GM18867 (cell line): ENCODE results near the gene MAEA.
"Not testable (repeated sequence)": the region's sequence is repeated elsewhere in the genome, so short reads cannot be mapped to it uniquely, and the experiment has no call there.

Experiments
- ATAC-seq: cut with Tn5 transposase; IDR thresholded peaks from one replicate; pipeline ENCODE4 v1.9.1; 2021; ENCODE audit warnings: mild to moderate bottlenecking, moderate library complexity; ENCODE audit not compliant: unreplicated experiment

MAEA gene

GRCh38 chr4:1364217-1364616 is 74.5 kb downstream of the MAEA start:
- no peak for ATAC-seq

- no peak for ATAC-seq
These were observed 75.1 kb downstream of the MAEA start for GRCh38 chr4:1364748-1365147.

GRCh38 chr4:1365271-1366178 is 75.8 kb downstream of the MAEA start:
- ATAC-seq, result no peak

GRCh38 chr4:1366371-1367229 is 76.9 kb downstream of the MAEA start:
- ATAC-seq, result no peak

GRCh38 chr4:1367230-1367935 is 77.7 kb downstream of the MAEA start:
- ATAC-seq, result no peak

- ATAC-seq, result no peak
These were observed 78.2 kb downstream of the MAEA start for GRCh38 chr4:1367936-1368289.

GRCh38 chr4:1368421-1369090 is 78.9 kb downstream of the MAEA start:
- ATAC-seq, result no peak

GRCh38 chr4:1369091-1369450 is 79.4 kb downstream of the MAEA start:
- ATAC-seq, result no peak

GRCh38 chr4:1369479-1370079 is 79.9 kb downstream of the MAEA start:
- ATAC-seq, result no peak

GRCh38 chr4:1370321-1371124 is 80.8 kb downstream of the MAEA start:
- ATAC-seq, result no peak

GRCh38 chr4:1371176-1372165 is 81.8 kb downstream of the MAEA start:
- ATAC-seq, result no peak

- ATAC-seq, result not testable (repeated sequence)
These were observed 82.9 kb downstream of the MAEA start for GRCh38 chr4:1372576-1372975.

- ATAC-seq, result no peak
These were observed 84.4 kb downstream of the MAEA start for GRCh38 chr4:1373892-1374705.

- ATAC-seq, result no peak
These were observed 85.0 kb downstream of the MAEA start for GRCh38 chr4:1374706-1375045.

GRCh38 chr4:1375051-1375721 is 85.5 kb downstream of the MAEA start:
- ATAC-seq, result no peak

- ATAC-seq, result no peak
These were observed 86.2 kb downstream of the MAEA start for GRCh38 chr4:1375761-1376322.

- ATAC-seq, result no peak
These were observed 86.7 kb downstream of the MAEA start for GRCh38 chr4:1376391-1376840.
